Progenitor cell of endocrine pancreas (in vitro differentiated cells): Measurements from ENCODE around the gene GFPT1. TPM values are rescaled to one million over a fixed set of nuclear protein-coding genes. Genes with fewer than 3 reads are reported as not detected.

Source experiments
- DNase-seq: peaks from one replicate; pipeline ENCODE4 v3.0.0; 2021; ENCODE audit warnings: low spot score; ENCODE audit not compliant: unreplicated experiment
- H3K27ac Mint-ChIP-seq: 2 replicates; pipeline ENCODE4 v1.8.0; 2021; ENCODE audit warnings: mild to moderate bottlenecking, moderate library complexity, mixed read lengths
- H3K27me3 Mint-ChIP-seq: 2 replicates; pipeline ENCODE4 v1.8.0; 2021; ENCODE audit warnings: mixed read lengths
- H3K36me3 Mint-ChIP-seq: 2 replicates; pipeline ENCODE4 v1.8.0; 2022; ENCODE audit warnings: mixed read lengths; ENCODE audit not compliant: insufficient read depth
- H3K4me1 Mint-ChIP-seq: 2 replicates; pipeline ENCODE4 v1.8.0; 2021; ENCODE audit warnings: low read depth, mixed read lengths
- H3K4me3 Mint-ChIP-seq: 2 replicates; pipeline ENCODE4 v1.8.0; 2021; ENCODE audit warnings: low read depth, mild to moderate bottlenecking, moderate library complexity, mixed read lengths
- H3K9me3 Mint-ChIP-seq: 2 replicates; pipeline ENCODE4 v1.8.0; 2021; ENCODE audit warnings: low read depth, mixed read lengths
- CTCF ChIP-seq: fragments of 200-600 bp; sonication (generic); IDR thresholded peaks from one replicate; pipeline ENCODE4 v1.5.0; 2021; ENCODE audit warnings: antibody characterized with exemption, mild to moderate bottlenecking; ENCODE audit not compliant: unreplicated experiment
- total RNA-seq: library from RNA; stranded (reverse); gene quantifications from 2 replicates; pipeline ENCODE4 v1.2.1, GENCODE V29; 2021

Gene GFPT1
- total RNA-seq, 1 donor from 2014 or later: 51.9 TPM

GRCh38 chr2:69272803-69273471, 114.1 kb downstream of the GFPT1 start:
- H3K36me3 Mint-ChIP-seq: no peaks in the 10 kb centered on the region
- no peaks in the 10 kb centered on the region for H3K4me1 Mint-ChIP-seq
- TF ChIP-seq CTCF: no peak
- H3K27ac Mint-ChIP-seq: no peak overlapping the region
- no peak for DNase-seq
- H3K4me3 Mint-ChIP-seq: no peak overlapping the region
- no peaks in the 10 kb centered on the region for H3K9me3 Mint-ChIP-seq
- H3K27me3 Mint-ChIP-seq: peaks cover 15% of the 10 kb centered on the region

GRCh38 chr2:69271831-69272257, 115.2 kb downstream of the GFPT1 start:
- Mint-ChIP-seq H3K4me1 (no peaks in the 10 kb centered on the region), H3K4me3 (no peak overlapping the region), H3K9me3 (no peaks in the 10 kb centered on the region), H3K27me3 (peaks cover 15% of the 10 kb centered on the region), H3K36me3 (no peaks in the 10 kb centered on the region), H3K27ac (no peak overlapping the region)
- no peak for TF ChIP-seq CTCF
- no peak for DNase-seq

Other genes with a start within 250 kb of the GFPT1 start
- gene NFU1, start 50.2 kb upstream of the GFPT1 start, total RNA-seq: 41.6 and 44.1 TPM in 2 replicates